ENCODE data around the gene PIK3C3. TPM values are rescaled to one million over a fixed set of nuclear protein-coding genes. Genes with fewer than 3 reads are reported as not detected.
A peak's percentile ranks its signal among the peaks of the same experiment; 100 is the strongest.

PIK3C3 gene
- total and polyA plus RNA-seq, 4 donors: 12.2 to 25.8 (median 15.8) TPM

DNA sequence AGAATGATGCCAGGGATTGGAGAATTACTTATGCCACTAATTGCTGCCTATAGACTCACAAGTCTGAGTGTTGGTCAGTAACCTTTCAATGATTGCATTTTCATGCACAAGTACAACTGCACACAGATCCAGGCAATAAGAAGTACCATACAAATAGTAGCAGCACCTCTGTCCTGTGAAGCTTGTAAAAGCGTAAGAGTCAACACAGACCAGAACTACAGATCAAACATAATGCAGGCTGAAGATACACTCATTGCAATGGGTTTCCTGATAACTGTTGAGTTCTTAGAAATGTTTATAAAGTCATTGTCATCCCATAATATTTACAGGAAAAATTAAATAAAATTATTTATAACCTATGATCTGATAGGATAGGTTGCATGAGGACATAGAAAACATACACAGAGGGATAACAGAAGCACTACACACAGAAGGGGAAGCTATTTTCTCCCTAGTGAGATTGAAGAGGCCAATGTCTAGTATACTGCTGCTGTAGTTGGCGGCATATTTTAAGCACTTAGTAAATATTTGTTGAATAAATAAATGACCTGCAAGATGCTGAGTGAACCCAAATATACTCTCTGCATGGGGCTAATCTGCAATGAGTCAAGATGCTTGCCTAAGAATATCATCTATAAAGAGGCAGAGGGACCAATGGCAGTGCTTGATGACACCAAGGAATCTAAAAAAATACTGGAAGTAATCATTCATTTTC lies 5.7 kb upstream of the PIK3C3 start:
- TF ChIP-seq NR2F2 (IDR thresholded peaks at IDR 0.05) (no peak), HNF4G (IDR thresholded peaks at IDR 0.05) (no peak), HNF4A (conservative IDR thresholded peaks at IDR 0.05) (no peak), SP1 (IDR thresholded peaks at IDR 0.05) (no peak), GABPA (IDR thresholded peaks at IDR 0.05 in 1 of 2, conservative IDR thresholded peaks at IDR 0.05 in 1 of 2) (no peak), YY1 (IDR thresholded peaks at IDR 0.05) (no peak), RAD21 (IDR thresholded peaks at IDR 0.05) (no peak)
- TF ChIP-seq, protein P1, sequence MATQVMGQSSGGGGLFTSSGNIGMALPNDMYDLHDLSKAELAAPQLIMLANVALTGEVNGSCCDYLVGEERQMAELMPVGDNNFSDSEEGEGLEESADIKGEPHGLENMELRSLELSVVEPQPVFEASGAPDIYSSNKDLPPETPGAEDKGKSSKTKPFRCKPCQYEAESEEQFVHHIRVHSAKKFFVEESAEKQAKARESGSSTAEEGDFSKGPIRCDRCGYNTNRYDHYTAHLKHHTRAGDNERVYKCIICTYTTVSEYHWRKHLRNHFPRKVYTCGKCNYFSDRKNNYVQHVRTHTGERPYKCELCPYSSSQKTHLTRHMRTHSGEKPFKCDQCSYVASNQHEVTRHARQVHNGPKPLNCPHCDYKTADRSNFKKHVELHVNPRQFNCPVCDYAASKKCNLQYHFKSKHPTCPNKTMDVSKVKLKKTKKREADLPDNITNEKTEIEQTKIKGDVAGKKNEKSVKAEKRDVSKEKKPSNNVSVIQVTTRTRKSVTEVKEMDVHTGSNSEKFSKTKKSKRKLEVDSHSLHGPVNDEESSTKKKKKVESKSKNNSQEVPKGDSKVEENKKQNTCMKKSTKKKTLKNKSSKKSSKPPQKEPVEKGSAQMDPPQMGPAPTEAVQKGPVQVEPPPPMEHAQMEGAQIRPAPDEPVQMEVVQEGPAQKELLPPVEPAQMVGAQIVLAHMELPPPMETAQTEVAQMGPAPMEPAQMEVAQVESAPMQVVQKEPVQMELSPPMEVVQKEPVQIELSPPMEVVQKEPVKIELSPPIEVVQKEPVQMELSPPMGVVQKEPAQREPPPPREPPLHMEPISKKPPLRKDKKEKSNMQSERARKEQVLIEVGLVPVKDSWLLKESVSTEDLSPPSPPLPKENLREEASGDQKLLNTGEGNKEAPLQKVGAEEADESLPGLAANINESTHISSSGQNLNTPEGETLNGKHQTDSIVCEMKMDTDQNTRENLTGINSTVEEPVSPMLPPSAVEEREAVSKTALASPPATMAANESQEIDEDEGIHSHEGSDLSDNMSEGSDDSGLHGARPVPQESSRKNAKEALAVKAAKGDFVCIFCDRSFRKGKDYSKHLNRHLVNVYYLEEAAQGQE (IDR thresholded peaks at IDR 0.05): no peak
- TF ChIP-seq, protein P2, sequence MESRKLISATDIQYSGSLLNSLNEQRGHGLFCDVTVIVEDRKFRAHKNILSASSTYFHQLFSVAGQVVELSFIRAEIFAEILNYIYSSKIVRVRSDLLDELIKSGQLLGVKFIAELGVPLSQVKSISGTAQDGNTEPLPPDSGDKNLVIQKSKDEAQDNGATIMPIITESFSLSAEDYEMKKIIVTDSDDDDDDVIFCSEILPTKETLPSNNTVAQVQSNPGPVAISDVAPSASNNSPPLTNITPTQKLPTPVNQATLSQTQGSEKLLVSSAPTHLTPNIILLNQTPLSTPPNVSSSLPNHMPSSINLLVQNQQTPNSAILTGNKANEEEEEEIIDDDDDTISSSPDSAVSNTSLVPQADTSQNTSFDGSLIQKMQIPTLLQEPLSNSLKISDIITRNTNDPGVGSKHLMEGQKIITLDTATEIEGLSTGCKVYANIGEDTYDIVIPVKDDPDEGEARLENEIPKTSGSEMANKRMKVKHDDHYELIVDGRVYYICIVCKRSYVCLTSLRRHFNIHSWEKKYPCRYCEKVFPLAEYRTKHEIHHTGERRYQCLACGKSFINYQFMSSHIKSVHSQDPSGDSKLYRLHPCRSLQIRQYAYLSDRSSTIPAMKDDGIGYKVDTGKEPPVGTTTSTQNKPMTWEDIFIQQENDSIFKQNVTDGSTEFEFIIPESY (IDR thresholded peaks at IDR 0.05): no peak
- TF ChIP-seq, protein P3, sequence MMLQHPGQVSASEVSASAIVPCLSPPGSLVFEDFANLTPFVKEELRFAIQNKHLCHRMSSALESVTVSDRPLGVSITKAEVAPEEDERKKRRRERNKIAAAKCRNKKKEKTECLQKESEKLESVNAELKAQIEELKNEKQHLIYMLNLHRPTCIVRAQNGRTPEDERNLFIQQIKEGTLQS (IDR thresholded peaks at IDR 0.05): no peak
- TF ChIP-seq, protein P4, sequence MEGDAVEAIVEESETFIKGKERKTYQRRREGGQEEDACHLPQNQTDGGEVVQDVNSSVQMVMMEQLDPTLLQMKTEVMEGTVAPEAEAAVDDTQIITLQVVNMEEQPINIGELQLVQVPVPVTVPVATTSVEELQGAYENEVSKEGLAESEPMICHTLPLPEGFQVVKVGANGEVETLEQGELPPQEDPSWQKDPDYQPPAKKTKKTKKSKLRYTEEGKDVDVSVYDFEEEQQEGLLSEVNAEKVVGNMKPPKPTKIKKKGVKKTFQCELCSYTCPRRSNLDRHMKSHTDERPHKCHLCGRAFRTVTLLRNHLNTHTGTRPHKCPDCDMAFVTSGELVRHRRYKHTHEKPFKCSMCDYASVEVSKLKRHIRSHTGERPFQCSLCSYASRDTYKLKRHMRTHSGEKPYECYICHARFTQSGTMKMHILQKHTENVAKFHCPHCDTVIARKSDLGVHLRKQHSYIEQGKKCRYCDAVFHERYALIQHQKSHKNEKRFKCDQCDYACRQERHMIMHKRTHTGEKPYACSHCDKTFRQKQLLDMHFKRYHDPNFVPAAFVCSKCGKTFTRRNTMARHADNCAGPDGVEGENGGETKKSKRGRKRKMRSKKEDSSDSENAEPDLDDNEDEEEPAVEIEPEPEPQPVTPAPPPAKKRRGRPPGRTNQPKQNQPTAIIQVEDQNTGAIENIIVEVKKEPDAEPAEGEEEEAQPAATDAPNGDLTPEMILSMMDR (IDR thresholded peaks at IDR 0.05; ENCODE audit: low read depth, low read length, missing input control): no peak
- TF ChIP-seq, protein P5, sequence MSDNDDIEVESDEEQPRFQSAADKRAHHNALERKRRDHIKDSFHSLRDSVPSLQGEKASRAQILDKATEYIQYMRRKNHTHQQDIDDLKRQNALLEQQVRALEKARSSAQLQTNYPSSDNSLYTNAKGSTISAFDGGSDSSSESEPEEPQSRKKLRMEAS (IDR thresholded peaks at IDR 0.05): no peak
- Histone ChIP-seq H3K9me3 (ENCODE audit: control insufficient read depth in 4 of 4, low read length in 3 of 4) (no peaks in the 10 kb centered on the region), H3K4me1 (ENCODE audit: control insufficient read depth in 4 of 4, insufficient read depth in 4 of 4, low read length in 3 of 4) (no peaks in the 10 kb centered on the region), H3K36me3 (ENCODE audit: control insufficient read depth in 4 of 4, insufficient read depth in 3 of 4, low read depth in 1 of 4, low read length in 3 of 4) (no peaks in the 10 kb centered on the region), H3K27ac (ENCODE audit: low read depth in 1 of 2, low read length in 2 of 2) (no peak overlapping the region), H3K27me3 (ENCODE audit: control insufficient read depth in 4 of 4, insufficient read depth in 4 of 4, low read length in 3 of 4) (peaks cover 0 to 17% (median 2%) of the 10 kb centered on the region in 4 donors), H3K9ac (ENCODE audit: low read depth in 1 of 2, low read length in 2 of 2) (no peak overlapping the region), H3K4me3 (ENCODE audit: low read depth in 1 of 3, low read length in 3 of 3) (no peak overlapping the region)
- no peak for DNase-seq (ENCODE audit: low spot score)
- 51% methylated on average over 2 of the region's 2 CpGs for WGBS

GRCh38 chr18:41955688-41956087 lies 654 bp downstream of the PIK3C3 start:
- Histone ChIP-seq H3K9me3 (ENCODE audit: control insufficient read depth in 4 of 4, low read length in 3 of 4) (no peaks in the 10 kb centered on the region), H3K36me3 (ENCODE audit: control insufficient read depth in 4 of 4, insufficient read depth in 3 of 4, low read depth in 1 of 4, low read length in 3 of 4) (peaks cover under 1 to 8% (median 8%) of the 10 kb centered on the region in 4 donors), H3K27me3 (ENCODE audit: control insufficient read depth in 4 of 4, insufficient read depth in 4 of 4, low read length in 3 of 4) (no peaks in the 10 kb centered on the region), H3K9ac (ENCODE audit: low read depth in 1 of 2, low read length in 2 of 2) (peak overlapping the region; percentile 77 to 94), H3K4me1 (ENCODE audit: control insufficient read depth in 4 of 4, insufficient read depth in 4 of 4, low read length in 3 of 4) (peaks cover 4 to 26% (median 15%) of the 10 kb centered on the region in 4 donors), H3K27ac (ENCODE audit: low read depth in 1 of 2, low read length in 2 of 2) (no peak overlapping the region), H3K4me3 (ENCODE audit: low read depth in 1 of 3, low read length in 3 of 3) (peak overlapping the region; percentile 66 to 100 (median 79))
- 10% methylated on average over 11 of the region's 11 CpGs for WGBS
- no peak for DNase-seq (ENCODE audit: low spot score)
- TF ChIP-seq, protein P2 (IDR thresholded peaks at IDR 0.05): no peak
- TF ChIP-seq GABPA (IDR thresholded peaks at IDR 0.05 in 1 of 2, conservative IDR thresholded peaks at IDR 0.05 in 1 of 2) (no peak), TAF1 (conservative IDR thresholded peaks at IDR 0.05) (no peak), RAD21 (IDR thresholded peaks at IDR 0.05) (no peak)
- TF ChIP-seq, protein P3 (IDR thresholded peaks at IDR 0.05): no peak
